ENCODE measurements around the gene SEBOX.

SEBOX gene

GRCh38 chr17:28405632-28406472 lies 40.9 kb upstream of the SEBOX start, which contains the start of gene SLC46A1:
SLC46A1 (minus strand) TSS chr17:28406212; CDS start chr17:28406114, 98 bp downstream.
- peaks cover 44% of the 10 kb centered on the region for H3K27me3 ChIP-seq (ENCODE audit: insufficient read depth, insufficient read length)
- no peak for DNase-seq (ENCODE audit: low read depth, low spot score)
- peak within 1 kb of the TSS; percentile 62 for H3K4me3 ChIP-seq (ENCODE audit: insufficient read length, low read depth)
- no peaks in the 10 kb centered on the region for H3K9me3 ChIP-seq (ENCODE audit: insufficient read depth, low read length)
- no peak for TF ChIP-seq YY1 (IDR thresholded peaks at IDR 0.05; ENCODE audit: insufficient read depth, insufficient read length)
- no peak for TF ChIP-seq SUZ12 (IDR thresholded peaks at IDR 0.05; ENCODE audit: extremely low read depth, insufficient read depth, insufficient read length)
- TF ChIP-seq ZNF274 (IDR thresholded peaks at IDR 0.05; ENCODE audit: low read depth, low read length) = no peak
- H3K9ac ChIP-seq (ENCODE audit: insufficient read length, low read depth) = peak within 1 kb of the TSS; percentile 74
- H3K36me3 ChIP-seq (ENCODE audit: insufficient read depth, insufficient read length, low read length) = peaks cover 11% of the 10 kb centered on the region
- peaks cover 11% of the 10 kb centered on the region for H3K4me1 ChIP-seq (ENCODE audit: insufficient read depth, insufficient read length)

- peak overlapping the region; percentile 74 for H3K9ac ChIP-seq (ENCODE audit: insufficient read length, low read depth)
- H3K4me3 ChIP-seq (ENCODE audit: insufficient read length, low read depth) = peak overlapping the region; percentile 62
- H3K36me3 ChIP-seq (ENCODE audit: insufficient read depth, insufficient read length, low read length) = peaks cover 19% of the 10 kb centered on the region
- DNase-seq (ENCODE audit: low read depth, low spot score) = no peak
- peaks cover 11% of the 10 kb centered on the region for H3K4me1 ChIP-seq (ENCODE audit: insufficient read depth, insufficient read length)
- H3K9me3 ChIP-seq (ENCODE audit: insufficient read depth, low read length) = no peaks in the 10 kb centered on the region
- peaks cover 53% of the 10 kb centered on the region for H3K27me3 ChIP-seq (ENCODE audit: insufficient read depth, insufficient read length)
- TF ChIP-seq YY1 (IDR thresholded peaks at IDR 0.05; ENCODE audit: insufficient read depth, insufficient read length) (no peak), ZNF274 (IDR thresholded peaks at IDR 0.05; ENCODE audit: low read depth, low read length) (no peak)
Observed at GRCh38 chr17:28404812-28405570, 40.0 kb upstream of the SEBOX start.

GRCh38 chr17:28404461-28404811 lies 39.4 kb upstream of the SEBOX start:
- TF ChIP-seq YY1 (IDR thresholded peaks at IDR 0.05; ENCODE audit: insufficient read depth, insufficient read length) = no peak
- no peak for TF ChIP-seq SUZ12 (IDR thresholded peaks at IDR 0.05; ENCODE audit: extremely low read depth, insufficient read depth, insufficient read length)
- TF ChIP-seq ZNF274 (IDR thresholded peaks at IDR 0.05; ENCODE audit: low read depth, low read length) = no peak
- no peak overlapping the region for H3K4me3 ChIP-seq (ENCODE audit: insufficient read length, low read depth)
- peaks cover 58% of the 10 kb centered on the region for H3K27me3 ChIP-seq (ENCODE audit: insufficient read depth, insufficient read length)
- peaks cover 21% of the 10 kb centered on the region for H3K36me3 ChIP-seq (ENCODE audit: insufficient read depth, insufficient read length, low read length)
- no peak for DNase-seq (ENCODE audit: low read depth, low spot score)
- H3K4me1 ChIP-seq (ENCODE audit: insufficient read depth, insufficient read length) = peaks cover 11% of the 10 kb centered on the region
- H3K9ac ChIP-seq (ENCODE audit: insufficient read length, low read depth) = no peak overlapping the region
- no peaks in the 10 kb centered on the region for H3K9me3 ChIP-seq (ENCODE audit: insufficient read depth, low read length)

GRCh38 chr17:28404007-28404406 lies 39.0 kb upstream of the SEBOX start:
- H3K4me1 ChIP-seq (ENCODE audit: insufficient read depth, insufficient read length) = peaks cover 11% of the 10 kb centered on the region
- no peak overlapping the region for H3K9ac ChIP-seq (ENCODE audit: insufficient read length, low read depth)
- peaks cover 25% of the 10 kb centered on the region for H3K36me3 ChIP-seq (ENCODE audit: insufficient read depth, insufficient read length, low read length)
- H3K27me3 ChIP-seq (ENCODE audit: insufficient read depth, insufficient read length) = peaks cover 63% of the 10 kb centered on the region
- H3K9me3 ChIP-seq (ENCODE audit: insufficient read depth, low read length) = no peaks in the 10 kb centered on the region
- no peak for DNase-seq (ENCODE audit: low read depth, low spot score)
- TF ChIP-seq ZNF274 (IDR thresholded peaks at IDR 0.05; ENCODE audit: low read depth, low read length) = no peak
- no peak for TF ChIP-seq SUZ12 (IDR thresholded peaks at IDR 0.05; ENCODE audit: extremely low read depth, insufficient read depth, insufficient read length)
- no peak for TF ChIP-seq YY1 (IDR thresholded peaks at IDR 0.05; ENCODE audit: insufficient read depth, insufficient read length)
- H3K4me3 ChIP-seq (ENCODE audit: insufficient read length, low read depth) = no peak overlapping the region

GRCh38 chr17:28402844-28403243 lies 37.8 kb upstream of the SEBOX start:
- Histone ChIP-seq H3K9me3 (ENCODE audit: insufficient read depth, low read length) (no peaks in the 10 kb centered on the region), H3K4me1 (ENCODE audit: insufficient read depth, insufficient read length) (peaks cover 11% of the 10 kb centered on the region), H3K9ac (ENCODE audit: insufficient read length, low read depth) (no peak overlapping the region), H3K4me3 (ENCODE audit: insufficient read length, low read depth) (no peak overlapping the region), H3K36me3 (ENCODE audit: insufficient read depth, insufficient read length, low read length) (peaks cover 31% of the 10 kb centered on the region), H3K27me3 (ENCODE audit: insufficient read depth, insufficient read length) (peaks cover 68% of the 10 kb centered on the region)
- TF ChIP-seq SUZ12 (IDR thresholded peaks at IDR 0.05; ENCODE audit: extremely low read depth, insufficient read depth, insufficient read length) (no peak), ZNF274 (IDR thresholded peaks at IDR 0.05; ENCODE audit: low read depth, low read length) (no peak), YY1 (IDR thresholded peaks at IDR 0.05; ENCODE audit: insufficient read depth, insufficient read length) (no peak)
- no peak for DNase-seq (ENCODE audit: low read depth, low spot score)

GRCh38 chr17:28402224-28402630 lies 37.2 kb upstream of the SEBOX start:
- TF ChIP-seq ZNF274 (IDR thresholded peaks at IDR 0.05; ENCODE audit: low read depth, low read length) (no peak), SUZ12 (IDR thresholded peaks at IDR 0.05; ENCODE audit: extremely low read depth, insufficient read depth, insufficient read length) (no peak), YY1 (IDR thresholded peaks at IDR 0.05; ENCODE audit: insufficient read depth, insufficient read length) (no peak)
- no peaks in the 10 kb centered on the region for H3K9me3 ChIP-seq (ENCODE audit: insufficient read depth, low read length)
- no peak overlapping the region for H3K9ac ChIP-seq (ENCODE audit: insufficient read length, low read depth)
- H3K4me3 ChIP-seq (ENCODE audit: insufficient read length, low read depth) = no peak overlapping the region
- peaks cover 33% of the 10 kb centered on the region for H3K36me3 ChIP-seq (ENCODE audit: insufficient read depth, insufficient read length, low read length)
- H3K4me1 ChIP-seq (ENCODE audit: insufficient read depth, insufficient read length) = peaks cover 11% of the 10 kb centered on the region
- peaks cover 68% of the 10 kb centered on the region for H3K27me3 ChIP-seq (ENCODE audit: insufficient read depth, insufficient read length)
- DNase-seq (ENCODE audit: low read depth, low spot score) = no peak

- peaks cover 57% of the 10 kb centered on the region for H3K27me3 ChIP-seq (ENCODE audit: insufficient read depth, insufficient read length)
- H3K4me1 ChIP-seq (ENCODE audit: insufficient read depth, insufficient read length) = peaks cover 5% of the 10 kb centered on the region
- H3K9me3 ChIP-seq (ENCODE audit: insufficient read depth, low read length) = no peaks in the 10 kb centered on the region
- peaks cover 48% of the 10 kb centered on the region for H3K36me3 ChIP-seq (ENCODE audit: insufficient read depth, insufficient read length, low read length)
- TF ChIP-seq YY1 (IDR thresholded peaks at IDR 0.05; ENCODE audit: insufficient read depth, insufficient read length) = no peak
- no peak for TF ChIP-seq ZNF274 (IDR thresholded peaks at IDR 0.05; ENCODE audit: low read depth, low read length)
- no peak for TF ChIP-seq SUZ12 (IDR thresholded peaks at IDR 0.05; ENCODE audit: extremely low read depth, insufficient read depth, insufficient read length)
- no peak overlapping the region for H3K4me3 ChIP-seq (ENCODE audit: insufficient read length, low read depth)
- H3K9ac ChIP-seq (ENCODE audit: insufficient read length, low read depth) = no peak overlapping the region
- DNase-seq (ENCODE audit: low read depth, low spot score) = no peak
Observed at GRCh38 chr17:28399808-28400207, 34.8 kb upstream of the SEBOX start.

Measured in NT2/D1 (cell line).